ENCODE measurements around the gene CSNK1A1. TPM values are rescaled to one million over a fixed set of nuclear protein-coding genes. Genes with fewer than 3 reads are reported as not detected.
A peak's percentile ranks its signal among the peaks of the same experiment; 100 is the strongest.

Gene CSNK1A1
- polyA plus RNA-seq, 1 of the 3 experiments (the other 2 are of a cell fraction): 70.7 TPM

- TF ChIP-seq IRF3 (IDR thresholded peaks at IDR 0.05; ENCODE audit: low read depth, low read length): no peak
- no peak for TF ChIP-seq SMC3 (IDR thresholded peaks at IDR 0.05; ENCODE audit: low read depth, low read length)
- no peak for TF ChIP-seq YY1 (IDR thresholded peaks at IDR 0.05; ENCODE audit: low read depth)
- TF ChIP-seq USF1 (IDR thresholded peaks at IDR 0.05; ENCODE audit: borderline replicate concordance, low read depth): no peak
- TF ChIP-seq ZBTB33 (IDR thresholded peaks at IDR 0.05; ENCODE audit: borderline replicate concordance, low read depth): no peak
- TF ChIP-seq NFIC (IDR thresholded peaks at IDR 0.05; ENCODE audit: borderline replicate concordance): no peak
- no peak for TF ChIP-seq TEAD4 (IDR thresholded peaks at IDR 0.05; ENCODE audit: borderline replicate concordance, insufficient read depth)
- TF ChIP-seq TAF1 (IDR thresholded peaks at IDR 0.05; ENCODE audit: borderline replicate concordance, low read depth, low read length): no peak
- no peak for TF ChIP-seq EP300 (IDR thresholded peaks at IDR 0.05; ENCODE audit: borderline replicate concordance in 1 of 2, low read depth in 1 of 2, low read length in 1 of 2)
- TF ChIP-seq MAX (IDR thresholded peaks at IDR 0.05; ENCODE audit: low read depth): no peak
- no peak for TF ChIP-seq FOXJ3 (CRISPR knock-in tag; IDR thresholded peaks at IDR 0.05)
- TF ChIP-seq REST (IDR thresholded peaks at IDR 0.05; ENCODE audit: low read depth, low read length): no peak
- TF ChIP-seq MXI1 (IDR thresholded peaks at IDR 0.05; ENCODE audit: low read depth, low read length): no peak
- no peak for TF ChIP-seq JUND (IDR thresholded peaks at IDR 0.05)
- no peak for TF ChIP-seq NRF1 (IDR thresholded peaks at IDR 0.05; ENCODE audit: low read depth, low read length)
- no peak for TF ChIP-seq USF2 (IDR thresholded peaks at IDR 0.05; ENCODE audit: borderline replicate concordance, low read depth, low read length)
- TF ChIP-seq RAD21 (IDR thresholded peaks at IDR 0.05; ENCODE audit: low read length): no peak
- no peak for TF ChIP-seq PBX3 (IDR thresholded peaks at IDR 0.05)
- TF ChIP-seq FOSL2 (IDR thresholded peaks at IDR 0.05; ENCODE audit: borderline replicate concordance, low read depth): no peak
- TF ChIP-seq CHD2 (IDR thresholded peaks at IDR 0.05; ENCODE audit: low read length, partially characterized antibody): no peak
- peaks cover 22% of the 10 kb centered on the region for H3F3A ChIP-seq (replicated peaks; ENCODE audit: insufficient read depth)
- 85% methylated on average over 7 of the region's 7 CpGs for WGBS (ENCODE audit: low lambda C conversion rate)
- H3K9me2 ChIP-seq: no peaks in the 10 kb centered on the region
- ChIA-PET POLR2A (interaction anchor here (0.9 kb wide), 1 partner anchor 108 kb away, joined by 3 read pairs; the partner anchor contains the start of gene CSNK1A1), CTCF (interaction anchor here (0.6 to 52.5 kb wide), 24 partner anchors 9 to 174 kb away, joined by 3 to 1751 read pairs (median 10); partner anchors contain the start of genes ARHGEF37, CSNK1A1, IL17B and PCYOX1L)
- H3K4me1 ChIP-seq (ENCODE audit: control insufficient read depth in 1 of 2, insufficient read depth in 2 of 2, low read depth in 1 of 2, low read length in 1 of 2): peaks cover 4 to 19% of the 10 kb centered on the region in 2 experiments; a peak in 2 of 4 replicates
- no peaks in the 10 kb centered on the region for H3K36me3 ChIP-seq (replicated peaks in 1 of 2; ENCODE audit: control insufficient read depth in 1 of 2, insufficient read depth in 2 of 2, low read length in 1 of 2)
- H4K20me1 ChIP-seq (ENCODE audit: insufficient read depth): no peaks in the 10 kb centered on the region
- H3K4me2 ChIP-seq: no peak overlapping the region
- H3K9ac ChIP-seq: 0 out of 2 replicates have a peak overlapping the region, but pooled peaks have one; percentile 42
- no peak for DNase-seq
- no peak overlapping the region for H3K4me3 ChIP-seq (ENCODE audit: low read depth in 2 of 2, low read length in 1 of 2)
- H3K27me3 ChIP-seq (ENCODE audit: insufficient read depth): no peaks in the 10 kb centered on the region
- H3K9me3 ChIP-seq: no peaks in the 10 kb centered on the region
- H3K79me2 ChIP-seq (ENCODE audit: insufficient read depth): no peaks in the 10 kb centered on the region
- H3K27ac ChIP-seq (ENCODE audit: low read depth in 2 of 2, low read length in 1 of 2): peak overlapping the region in 1 of 2 experiments; percentile 70; a peak in 2 of 4 replicates
- H2AFZ ChIP-seq (ENCODE audit: low read depth): no peak overlapping the region; the same call in 1 of the 2 replicates
These were observed 108.0 kb downstream of the CSNK1A1 start for GRCh38 chr5:149443210-149443609.

Measured in SK-N-SH (cell line).